Liver (tissue), 9 donors: Measurements from ENCODE around the gene GSK3B. TPM values are rescaled to one million over a fixed set of nuclear protein-coding genes. Genes with fewer than 3 reads are reported as not detected.
"Not testable (repeated sequence)": the region's sequence is repeated elsewhere in the genome, so short reads cannot be mapped to it uniquely, and the experiment has no call there.

Experiments used
- DNase-seq: peaks from one replicate; pipeline ENCODE4 v3.0.0-alpha.2; 2017; ENCODE audit warnings: low spot score
- H3K27ac ChIP-seq, 2 donors: one replicate each; pipeline ENCODE4 v1.7.0; 2013; ENCODE audit warnings: inconsistent platforms in 2 of 2, low read length in 2 of 2, control low read depth in 1 of 2, low read depth in 1 of 2, mild to moderate bottlenecking in 1 of 2
- H3K27me3 ChIP-seq, 4 donors: one replicate each; pipeline versions ENCODE4 v1.6.1 to v1.7.0; 2013; ENCODE audit warnings: low read length in 3 of 4, inconsistent platforms in 1 of 4, mild to moderate bottlenecking in 1 of 4, moderate library complexity in 1 of 4; ENCODE audit not compliant: control insufficient read depth in 4 of 4, insufficient read depth in 4 of 4
- H3K36me3 ChIP-seq, 4 donors: one replicate each; pipeline versions ENCODE4 v1.6.1 to v1.7.0; 2013; ENCODE audit warnings: low read length in 3 of 4, mild to moderate bottlenecking in 3 of 4, low read depth in 1 of 4, moderate library complexity in 1 of 4; ENCODE audit not compliant: control insufficient read depth in 4 of 4, insufficient read depth in 3 of 4
- H3K4me1 ChIP-seq, 4 donors: one replicate each; pipeline versions ENCODE4 v1.6.1 to v1.7.0; 2013; ENCODE audit warnings: low read length in 3 of 4, mild to moderate bottlenecking in 3 of 4, moderate library complexity in 1 of 4; ENCODE audit not compliant: control insufficient read depth in 4 of 4, insufficient read depth in 4 of 4
- H3K4me3 ChIP-seq, 3 donors: one replicate each; pipeline versions ENCODE4 v1.6.1 to v1.7.0; 2013; ENCODE audit warnings: low read length in 3 of 3, control low read depth in 1 of 3, low read depth in 1 of 3, mild to moderate bottlenecking in 1 of 3
- H3K9ac ChIP-seq, 2 donors: one replicate each; pipeline ENCODE4 v1.7.0; 2013; ENCODE audit warnings: low read length in 2 of 2, mild to moderate bottlenecking in 2 of 2, moderate library complexity in 2 of 2, control low read depth in 1 of 2, low read depth in 1 of 2
- H3K9me3 ChIP-seq, 4 donors: one replicate each; pipeline versions ENCODE4 v1.6.1 to v1.7.0; 2013; ENCODE audit warnings: low read length in 3 of 4; ENCODE audit not compliant: control insufficient read depth in 4 of 4
- ATF3 ChIP-seq: IDR thresholded peaks from 2 replicates; pipeline ENCODE4 v1.6.1; 2016; ENCODE audit warnings: antibody characterized with exemption
- CTCF ChIP-seq: fragments of 150-350 bp; IDR thresholded peaks from 2 replicates; pipeline ENCODE4 v1.5.1; 2017; ENCODE audit warnings: improper control_type of control experiment, low read depth, low read length; ENCODE audit not compliant: missing input control
- FOXA1 ChIP-seq: IDR thresholded peaks from 2 replicates; pipeline ENCODE4 v1.6.1; 2016; ENCODE audit warnings: antibody characterized with exemption
- FOXA2 ChIP-seq: IDR thresholded peaks from 2 replicates; pipeline ENCODE4 v1.6.1; 2016; ENCODE audit warnings: antibody characterized with exemption
- GABPA ChIP-seq, 2 donors: IDR thresholded peaks in 1 of 2; conservative IDR thresholded peaks in 1 of 2; 2 replicates each; pipeline ENCODE4 v1.6.1; 2016; ENCODE audit warnings: antibody characterized with exemption in 2 of 2, mild to moderate bottlenecking in 1 of 2, moderate library complexity in 1 of 2
- HNF4A ChIP-seq, 2 donors: conservative IDR thresholded peaks; 2 replicates each; pipeline ENCODE4 v1.6.1; 2016; ENCODE audit warnings: antibody characterized with exemption in 2 of 2, mild to moderate bottlenecking in 2 of 2
- HNF4G ChIP-seq: IDR thresholded peaks from 2 replicates; pipeline ENCODE4 v1.6.1; 2016; ENCODE audit warnings: antibody characterized with exemption
- JUND ChIP-seq, 2 donors: IDR thresholded peaks; 2 replicates each; pipeline ENCODE4 v1.6.1; 2016; ENCODE audit warnings: antibody characterized with exemption in 2 of 2
- MAX ChIP-seq: IDR thresholded peaks from 2 replicates; pipeline ENCODE4 v1.6.1; 2016; ENCODE audit warnings: antibody characterized with exemption
- RXRA ChIP-seq, 2 donors: IDR thresholded peaks; 2 replicates each; pipeline ENCODE4 v1.6.1; 2017 to 2018; ENCODE audit warnings: antibody characterized with exemption in 2 of 2, mild to moderate bottlenecking in 1 of 2
- SP1 ChIP-seq: IDR thresholded peaks from 2 replicates; pipeline ENCODE4 v1.6.1; 2018; ENCODE audit warnings: antibody characterized with exemption, mild to moderate bottlenecking
- YY1 ChIP-seq: IDR thresholded peaks from 2 replicates; pipeline ENCODE4 v1.6.1; 2016; ENCODE audit warnings: antibody characterized with exemption, mild to moderate bottlenecking
- ZBTB33 ChIP-seq: IDR thresholded peaks from 2 replicates; pipeline ENCODE4 v1.6.1; 2016; ENCODE audit warnings: antibody characterized with exemption
- WGBS: extraction: QIAGEN DNeasy Blood & Tissue Kit; methylation state at CpG from one replicate; pipeline ENCODE4 v1.1.7; 2013; 5-methylcytosine and 5-hydroxymethylcytosine counted together
- polyA plus RNA-seq, 2 donors: library from polyadenylated mRNA; stranded (reverse) in 1 of 2; unstranded in 1 of 2; fragments of 200-250 nt in 1 of 2; fragments of >200 nt in 1 of 2; fragmentation: Nextera tagmentation in 1 of 2; extraction: Ambion mirVana in 1 of 2; gene quantifications; one replicate each; pipeline versions ENCODE4 v1.2.1 to v1.2.3, GENCODE V29; 2013 to 2015
- total RNA-seq, 2 donors: library from RNA; depleted of rRNA; stranded (reverse); fragments of >200 nt; gene quantifications; one replicate each; pipeline ENCODE4 v1.2.3, GENCODE V29; 2014
- donor health status: healthy.
- donor health status: healthy.
- donor health status: healthy.
- donor health status: healthy.
- donor health status: healthy.

Gene GSK3B
- total and polyA plus RNA-seq, 4 donors = 10.5 to 20.8 (median 18.5) TPM

- H3K9me3 ChIP-seq = no peaks in the 10 kb centered on the region
- H3K27me3 ChIP-seq = no peaks in the 10 kb centered on the region
- no peak overlapping the region for H3K4me3 ChIP-seq
- TF ChIP-seq JUND (IDR thresholded peaks at IDR 0.05) (no peak), GABPA (IDR thresholded peaks at IDR 0.05 in 1 of 2, conservative IDR thresholded peaks at IDR 0.05 in 1 of 2) (no peak), HNF4G (no peak), RXRA (IDR thresholded peaks at IDR 0.05) (no peak)
- H3K9ac ChIP-seq = no peak overlapping the region
- no peak for DNase-seq
- H3K27ac ChIP-seq = no peak overlapping the region
- peaks cover 0 to 9% (median 2%) of the 10 kb centered on the region in 4 donors for H3K4me1 ChIP-seq
- WGBS = 98% methylated on average over 7 of the region's 7 CpGs
- no peaks in the 10 kb centered on the region for H3K36me3 ChIP-seq
These were observed 37.2 kb downstream of the GSK3B start for GRCh38 chr3:120057029-120057428.

GRCh38 chr3:120053647-120054046 is 40.6 kb downstream of the GSK3B start:
- H3K4me1 ChIP-seq, H3K4me3 ChIP-seq, DNase-seq, H3K9ac ChIP-seq, H3K36me3 ChIP-seq, H3K27ac ChIP-seq, H3K9me3 ChIP-seq, H3K27me3 ChIP-seq: not testable (repeated sequence)
- 97% methylated on average over 7 of the region's 7 CpGs for WGBS

GRCh38 chr3:120052677-120053076 is 41.6 kb downstream of the GSK3B start:
- peaks cover 0 to 7% (median 0%) of the 10 kb centered on the region in 4 donors for H3K4me1 ChIP-seq
- no peak overlapping the region for H3K9ac ChIP-seq
- H3K36me3 ChIP-seq = no peaks in the 10 kb centered on the region
- H3K27ac ChIP-seq = no peak overlapping the region
- no peak for TF ChIP-seq YY1
- TF ChIP-seq CTCF = no peak
- no peak for TF ChIP-seq MAX
- no peak for TF ChIP-seq HNF4A (conservative IDR thresholded peaks at IDR 0.05)
- TF ChIP-seq FOXA1 = no peak
- TF ChIP-seq FOXA2 = no peak
- TF ChIP-seq HNF4G = no peak
- no peak for TF ChIP-seq ATF3
- no peak for TF ChIP-seq SP1
- no peaks in the 10 kb centered on the region for H3K27me3 ChIP-seq
- H3K9me3 ChIP-seq = no peaks in the 10 kb centered on the region
- WGBS = 83% methylated on average over 3 of the region's 3 CpGs
- H3K4me3 ChIP-seq = no peak overlapping the region
- DNase-seq = no peak

- WGBS = 68% methylated on average over 2 of the region's 2 CpGs
- H3K27me3 ChIP-seq = no peaks in the 10 kb centered on the region
These were observed 42.0 kb downstream of the GSK3B start for GRCh38 chr3:120052225-120052624.

GRCh38 chr3:120051570-120051969 is 42.7 kb downstream of the GSK3B start:
- DNase-seq, H3K9ac ChIP-seq, H3K9me3 ChIP-seq, H3K36me3 ChIP-seq, H3K4me3 ChIP-seq, H3K27ac ChIP-seq, H3K4me1 ChIP-seq, H3K27me3 ChIP-seq: not testable (repeated sequence)
- WGBS = 88% methylated on average over 5 of the region's 5 CpGs

More at GRCh38 chr3:120052225-120052624, 42.0 kb downstream of the GSK3B start:
- Histone ChIP-seq H3K4me1 (peaks cover 0 to 7% (median 0%) of the 10 kb centered on the region in 4 donors), H3K36me3 (no peaks in the 10 kb centered on the region), H3K9me3 (no peaks in the 10 kb centered on the region), H3K4me3 (no peak overlapping the region), H3K27ac (no peak overlapping the region), H3K9ac (no peak overlapping the region)
- TF ChIP-seq SP1 (no peak), JUND (IDR thresholded peaks at IDR 0.05) (no peak), ZBTB33 (no peak)
- no peak for DNase-seq
